T-helper 1 cell treated with Interleukin-12 subunit alpha and Interleukin-12 subunit beta and Interleukin-4 antibody, amounts not matched to agents 30 μg/mL and 1 μg/mL, for 36 hours (primary cell): ENCODE results near the gene SERPINB11.
"Not testable (repeated sequence)": the region's sequence is repeated elsewhere in the genome, so short reads cannot be mapped to it uniquely, and the experiment has no call there.

ENCODE experiments used
- H3K27ac Mint-ChIP-seq: one replicate; pipeline ENCODE4 v1.8.0; 2021; ENCODE audit warnings: mild to moderate bottlenecking, mixed read lengths
- H3K27me3 Mint-ChIP-seq: one replicate; pipeline ENCODE4 v1.8.0; 2021; ENCODE audit warnings: low read depth, mixed read lengths
- H3K36me3 Mint-ChIP-seq: one replicate; pipeline ENCODE4 v1.8.0; 2021; ENCODE audit warnings: low read depth, mixed read lengths
- H3K4me1 Mint-ChIP-seq: one replicate; pipeline ENCODE4 v1.8.0; 2021; ENCODE audit warnings: low read depth, mixed read lengths
- H3K4me3 Mint-ChIP-seq: one replicate; pipeline ENCODE4 v1.8.0; 2021; ENCODE audit warnings: mild to moderate bottlenecking, moderate library complexity, mixed read lengths
- H3K9me3 Mint-ChIP-seq: one replicate; pipeline ENCODE4 v1.8.0; 2021; ENCODE audit warnings: mixed read lengths

SERPINB11 gene

GRCh38 chr18:63757541-63757940, 54.8 kb downstream of the SERPINB11 start:
- Mint-ChIP-seq H3K27ac (no peak overlapping the region), H3K4me1 (no peaks in the 10 kb centered on the region), H3K9me3 (peaks cover 25% of the 10 kb centered on the region), H3K36me3 (no peaks in the 10 kb centered on the region), H3K27me3 (no peaks in the 10 kb centered on the region), H3K4me3 (no peak overlapping the region)

GRCh38 chr18:63758615-63759240, 56.0 kb downstream of the SERPINB11 start:
- H3K36me3 Mint-ChIP-seq, result no peaks in the 10 kb centered on the region
- H3K27me3 Mint-ChIP-seq, result no peaks in the 10 kb centered on the region
- H3K9me3 Mint-ChIP-seq, result peaks cover 25% of the 10 kb centered on the region
- H3K27ac Mint-ChIP-seq, result no peak overlapping the region
- no peaks in the 10 kb centered on the region for H3K4me1 Mint-ChIP-seq
- H3K4me3 Mint-ChIP-seq, result no peak overlapping the region

- not testable (repeated sequence) for H3K27me3 Mint-ChIP-seq, H3K4me3 Mint-ChIP-seq, H3K27ac Mint-ChIP-seq, H3K36me3 Mint-ChIP-seq, H3K4me1 Mint-ChIP-seq
- peaks cover 25% of the 10 kb centered on the region for H3K9me3 Mint-ChIP-seq
Observed at GRCh38 chr18:63759786-63760185, 57.0 kb downstream of the SERPINB11 start.

- H3K9me3 Mint-ChIP-seq, result peaks cover 25% of the 10 kb centered on the region
- no peaks in the 10 kb centered on the region for H3K4me1 Mint-ChIP-seq
- no peak overlapping the region for H3K4me3 Mint-ChIP-seq
- H3K36me3 Mint-ChIP-seq, result no peaks in the 10 kb centered on the region
- H3K27ac Mint-ChIP-seq, result no peak overlapping the region
- H3K27me3 Mint-ChIP-seq, result no peaks in the 10 kb centered on the region
Observed at GRCh38 chr18:63762518-63762917, 59.8 kb downstream of the SERPINB11 start.

- peaks cover 22% of the 10 kb centered on the region for H3K9me3 Mint-ChIP-seq
- H3K36me3 Mint-ChIP-seq, result no peaks in the 10 kb centered on the region
- no peaks in the 10 kb centered on the region for H3K4me1 Mint-ChIP-seq
- peaks cover 4% of the 10 kb centered on the region for H3K27me3 Mint-ChIP-seq
- H3K27ac Mint-ChIP-seq, result no peak overlapping the region
- no peak overlapping the region for H3K4me3 Mint-ChIP-seq
Observed at GRCh38 chr18:63763831-63764600, 61.3 kb downstream of the SERPINB11 start.

GRCh38 chr18:63765837-63766236, 63.1 kb downstream of the SERPINB11 start:
- H3K4me3 Mint-ChIP-seq, result no peak overlapping the region
- H3K9me3 Mint-ChIP-seq, result peaks cover 11% of the 10 kb centered on the region
- H3K4me1 Mint-ChIP-seq, result no peaks in the 10 kb centered on the region
- H3K27ac Mint-ChIP-seq, result no peak overlapping the region
- H3K36me3 Mint-ChIP-seq, result no peaks in the 10 kb centered on the region
- H3K27me3 Mint-ChIP-seq, result peaks cover 4% of the 10 kb centered on the region
